ENCODE results near the gene TMEM238. TPM values are rescaled to one million over a fixed set of nuclear protein-coding genes. Genes with fewer than 3 reads are reported as not detected.

TMEM238 gene
- total RNA-seq, 3 donors from 2014 or later (not counting 1 experiment from before 2014, with no cell fraction given): 2.9 to 5.1 (median 4.0) TPM

DNA sequence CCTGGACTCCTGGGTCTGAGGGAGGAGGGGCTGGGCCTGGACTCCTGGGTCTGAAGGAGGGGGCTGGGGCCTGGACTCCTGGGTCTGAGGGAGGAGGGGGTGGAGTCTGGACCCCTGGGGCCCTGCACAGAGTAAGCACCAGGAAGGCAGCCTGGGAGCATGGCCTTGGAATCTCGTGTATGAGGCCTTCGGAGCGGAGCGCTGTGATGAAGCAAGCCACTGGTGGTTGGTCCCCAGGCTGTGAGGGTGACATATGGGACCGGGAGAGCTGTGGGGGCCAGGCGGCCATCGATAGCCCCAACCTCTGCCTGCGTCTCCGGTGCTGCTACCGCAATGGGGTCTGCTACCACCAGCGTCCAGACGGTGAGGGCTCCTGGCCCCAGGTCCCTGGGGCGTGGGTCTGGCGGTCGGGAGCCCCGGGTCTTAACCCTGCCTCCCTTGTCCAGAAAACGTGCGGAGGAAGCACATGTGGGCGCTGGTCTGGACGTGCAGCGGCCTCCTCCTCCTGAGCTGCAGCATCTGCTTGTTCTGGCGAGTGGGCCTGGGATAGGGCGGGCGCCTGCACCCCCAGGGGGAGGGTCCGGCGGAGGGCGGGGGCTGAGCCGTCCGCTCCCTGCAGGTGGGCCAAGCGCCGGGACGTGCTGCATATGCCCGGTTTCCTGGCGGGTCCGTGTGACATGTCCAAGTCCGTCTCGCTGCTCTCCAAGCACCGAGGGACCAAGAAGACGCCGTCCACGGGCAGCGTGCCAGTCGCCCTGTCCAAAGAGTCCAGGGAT lies 6.5 kb downstream of the TMEM238 start:
- H3K27ac ChIP-seq (ENCODE audit: low read length): no peak overlapping the region
- intact Hi-C loops (cut with micrococcal nuclease): no loop called here
- no peak overlapping the region for H3K27ac Mint-ChIP-seq
- no peak overlapping the region for H3K4me3 Mint-ChIP-seq
- peaks cover 9 to 11% of the 10 kb centered on the region in 2 donors for H3K4me1 Mint-ChIP-seq
- H3K4me1 ChIP-seq (ENCODE audit: control insufficient read depth, insufficient read depth, low read length): no peaks in the 10 kb centered on the region
- H3K36me3 ChIP-seq (ENCODE audit: control insufficient read depth, insufficient read depth, low read length): no peaks in the 10 kb centered on the region
- peaks cover 7 to 14% of the 10 kb centered on the region in 2 donors for H3K27me3 Mint-ChIP-seq (ENCODE audit: low read depth in 2 of 2)
- no peaks in the 10 kb centered on the region for H3K9me3 ChIP-seq (ENCODE audit: control insufficient read depth, insufficient read depth, low read length)
- peaks cover 29% of the 10 kb centered on the region for H3K27me3 ChIP-seq (ENCODE audit: control insufficient read depth, insufficient read depth, low read length)
- H3K36me3 Mint-ChIP-seq: no peaks in the 10 kb centered on the region
- H3K4me3 ChIP-seq (ENCODE audit: low read length): no peak overlapping the region
- 67% methylated on average over 43 of the region's 43 CpGs for WGBS (ENCODE audit: insufficient coverage)
- TF ChIP-seq, protein P1, sequence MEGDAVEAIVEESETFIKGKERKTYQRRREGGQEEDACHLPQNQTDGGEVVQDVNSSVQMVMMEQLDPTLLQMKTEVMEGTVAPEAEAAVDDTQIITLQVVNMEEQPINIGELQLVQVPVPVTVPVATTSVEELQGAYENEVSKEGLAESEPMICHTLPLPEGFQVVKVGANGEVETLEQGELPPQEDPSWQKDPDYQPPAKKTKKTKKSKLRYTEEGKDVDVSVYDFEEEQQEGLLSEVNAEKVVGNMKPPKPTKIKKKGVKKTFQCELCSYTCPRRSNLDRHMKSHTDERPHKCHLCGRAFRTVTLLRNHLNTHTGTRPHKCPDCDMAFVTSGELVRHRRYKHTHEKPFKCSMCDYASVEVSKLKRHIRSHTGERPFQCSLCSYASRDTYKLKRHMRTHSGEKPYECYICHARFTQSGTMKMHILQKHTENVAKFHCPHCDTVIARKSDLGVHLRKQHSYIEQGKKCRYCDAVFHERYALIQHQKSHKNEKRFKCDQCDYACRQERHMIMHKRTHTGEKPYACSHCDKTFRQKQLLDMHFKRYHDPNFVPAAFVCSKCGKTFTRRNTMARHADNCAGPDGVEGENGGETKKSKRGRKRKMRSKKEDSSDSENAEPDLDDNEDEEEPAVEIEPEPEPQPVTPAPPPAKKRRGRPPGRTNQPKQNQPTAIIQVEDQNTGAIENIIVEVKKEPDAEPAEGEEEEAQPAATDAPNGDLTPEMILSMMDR (IDR thresholded peaks at IDR 0.05): no peak
- DNase-seq: no peak
- no peak for ATAC-seq
- H3K9me3 Mint-ChIP-seq: no peaks in the 10 kb centered on the region

DNA sequence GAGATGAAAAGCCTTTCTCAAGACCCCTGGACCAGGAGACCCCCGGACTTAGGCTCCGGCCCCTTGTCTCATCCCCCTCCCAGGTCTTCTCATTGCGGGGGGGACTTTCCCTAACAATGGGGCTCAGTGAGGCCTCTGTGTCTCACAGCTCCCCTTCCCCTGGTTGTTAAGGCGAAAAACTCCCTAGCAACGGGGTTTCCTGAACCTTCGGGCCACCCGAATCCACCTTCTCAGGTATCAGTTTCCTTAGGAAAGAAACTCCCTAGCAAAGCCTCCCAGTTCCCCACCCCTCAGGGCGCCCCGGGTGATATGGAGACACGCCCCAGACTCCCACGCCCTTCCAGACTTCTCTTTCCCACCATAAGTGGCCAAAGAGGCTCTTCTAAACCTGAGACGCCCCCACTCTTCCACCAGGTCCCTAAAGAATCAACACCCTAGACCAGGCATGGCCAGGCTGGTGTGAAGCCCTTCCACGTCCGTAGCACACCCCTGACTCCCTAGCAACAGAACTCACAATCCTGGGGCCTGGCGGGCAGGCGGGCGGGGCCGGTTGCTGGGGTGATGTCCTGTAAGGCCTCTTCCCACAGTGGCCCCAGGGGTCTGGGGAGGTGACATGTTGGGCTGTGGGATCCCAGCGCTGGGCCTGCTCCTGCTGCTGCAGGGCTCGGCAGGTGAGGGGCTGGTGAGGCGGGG lies 7.7 kb downstream of the TMEM238 start, which contains the start of gene TMEM190:
Gene TMEM190, plus strand, starts transcription at position 586 of the 693 bp plus-strand sequence. Its CDS starts 28 bp downstream, at position 614.
- Mint-ChIP-seq H3K4me1 (peaks cover 0 to under 1% of the 10 kb centered on the region in 2 donors), H3K4me3 (no peak within 1 kb of the TSS), H3K27ac (no peak within 1 kb of the TSS), H3K36me3 (no peaks in the 10 kb centered on the region), H3K9me3 (no peaks in the 10 kb centered on the region), H3K27me3 (ENCODE audit: low read depth in 2 of 2) (peaks cover 15 to 20% of the 10 kb centered on the region in 2 donors)
- ATAC-seq (no peak), DNase-seq (no peak)
- Histone ChIP-seq H3K4me1 (ENCODE audit: control insufficient read depth, insufficient read depth, low read length) (no peaks in the 10 kb centered on the region), H3K9me3 (ENCODE audit: control insufficient read depth, insufficient read depth, low read length) (no peaks in the 10 kb centered on the region), H3K27me3 (ENCODE audit: control insufficient read depth, insufficient read depth, low read length) (peaks cover 36% of the 10 kb centered on the region), H3K27ac (ENCODE audit: low read length) (no peak within 1 kb of the TSS), H3K4me3 (ENCODE audit: low read length) (no peak within 1 kb of the TSS), H3K36me3 (ENCODE audit: control insufficient read depth, insufficient read depth, low read length) (no peaks in the 10 kb centered on the region)
- TF ChIP-seq, protein P1 (IDR thresholded peaks at IDR 0.05): no peak
- WGBS (ENCODE audit: insufficient coverage): 61% methylated on average over 21 of the region's 21 CpGs
- intact Hi-C loops (cut with micrococcal nuclease): no loop called here

DNA sequence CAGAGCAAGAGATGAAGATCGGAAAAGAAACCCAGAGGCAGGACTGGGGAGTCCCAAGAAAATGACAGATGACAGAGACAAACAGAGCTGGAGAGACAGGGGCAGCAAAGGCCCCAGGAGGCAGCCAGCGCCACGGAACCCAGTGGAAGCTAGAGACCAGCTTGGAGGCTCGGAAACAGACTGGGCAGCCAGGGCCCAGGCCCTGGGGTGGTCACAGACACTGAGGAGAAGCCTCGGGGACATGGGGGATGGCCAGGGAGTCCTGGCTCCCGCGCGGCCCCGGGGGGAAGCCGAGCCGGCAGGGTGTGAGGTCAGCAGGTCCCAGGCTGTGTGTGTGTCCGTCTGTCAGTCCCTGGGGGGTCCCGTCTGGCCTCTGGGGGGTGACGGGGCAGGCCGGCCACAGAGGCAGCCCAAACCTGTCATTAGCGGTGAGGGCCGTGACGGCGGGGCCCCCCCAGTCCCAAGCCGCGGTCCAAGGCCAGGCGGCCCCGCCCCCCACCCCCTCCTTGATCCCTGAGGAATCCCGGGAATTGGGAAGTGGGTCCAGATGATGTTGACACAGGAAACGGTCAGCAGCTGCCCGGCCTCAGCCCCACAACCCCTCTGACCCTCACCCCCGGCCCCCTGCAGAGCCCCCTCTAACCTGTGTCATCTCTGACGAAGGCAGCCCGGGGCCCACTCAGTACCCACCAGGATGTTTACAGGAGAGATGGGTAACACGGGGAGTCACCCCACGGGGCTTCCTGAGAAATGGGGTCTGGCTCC lies 9.9 kb downstream of the TMEM238 start:
- ATAC-seq (no peak), DNase-seq (no peak)
- Mint-ChIP-seq H3K36me3 (no peaks in the 10 kb centered on the region), H3K4me1 (peaks cover 0 to 6% of the 10 kb centered on the region in 2 donors), H3K9me3 (no peaks in the 10 kb centered on the region), H3K27ac (no peak overlapping the region), H3K27me3 (ENCODE audit: low read depth in 2 of 2) (peaks cover 25 to 34% of the 10 kb centered on the region in 2 donors), H3K4me3 (no peak overlapping the region)
- Histone ChIP-seq H3K9me3 (ENCODE audit: control insufficient read depth, insufficient read depth, low read length) (no peaks in the 10 kb centered on the region), H3K4me3 (ENCODE audit: low read length) (no peak overlapping the region), H3K4me1 (ENCODE audit: control insufficient read depth, insufficient read depth, low read length) (peaks cover 9% of the 10 kb centered on the region), H3K27me3 (ENCODE audit: control insufficient read depth, insufficient read depth, low read length) (peaks cover 50% of the 10 kb centered on the region), H3K36me3 (ENCODE audit: control insufficient read depth, insufficient read depth, low read length) (no peaks in the 10 kb centered on the region), H3K27ac (ENCODE audit: low read length) (no peak overlapping the region)
- WGBS (ENCODE audit: insufficient coverage): 33% methylated on average over 27 of the region's 31 CpGs
- intact Hi-C loops (cut with micrococcal nuclease): no loop called here
- TF ChIP-seq, protein P1 (IDR thresholded peaks at IDR 0.05): no peak
